WTC11 (cell line): ENCODE results near the gene HOXB3. TPM values are rescaled to one million over a fixed set of nuclear protein-coding genes. Genes with fewer than 3 reads are reported as not detected.

Experiments used
- ATAC-seq: fragments of 200-7000 bp; cut with Tn5 transposase; 2 replicates; pipeline ENCODE4 v1.10.0; 2021; ENCODE audit warnings: mild to moderate bottlenecking, moderate library complexity
- CTCF ChIA-PET: fragments of 300-600 bp; sonication (Branson Sonifier 250); formaldehyde crosslinking; loops from one replicate; lab custom pipeline; 2021; ENCODE audit warnings: antibody characterized with exemption; lab: Charles Lee
- POLR2A ChIA-PET: fragments of 350-600 bp; sonication (Branson Sonifier 250); formaldehyde crosslinking; loops from one replicate; lab custom pipeline; 2021; ENCODE audit warnings: antibody characterized with exemption; lab: Charles Lee
- DNase-seq: peaks from one replicate; pipeline ENCODE4 v3.0.0; 2021; ENCODE audit warnings: low spot score
- H3K27ac Mint-ChIP-seq: 2 replicates; pipeline ENCODE4 v1.8.0; 2021; ENCODE audit warnings: mixed read lengths
- H3K27me3 Mint-ChIP-seq: 2 replicates; pipeline ENCODE4 v1.8.0; 2021; ENCODE audit warnings: low read depth, mild to moderate bottlenecking, moderate library complexity, mixed read lengths
- H3K36me3 Mint-ChIP-seq: 2 replicates; pipeline ENCODE4 v1.8.0; 2021; ENCODE audit warnings: mixed read lengths
- H3K4me1 Mint-ChIP-seq: 2 replicates; pipeline ENCODE4 v1.8.0; 2022; ENCODE audit warnings: mixed read lengths
- H3K4me3 Mint-ChIP-seq: 2 replicates; pipeline ENCODE4 v1.8.0; 2021; ENCODE audit warnings: mild to moderate bottlenecking, moderate library complexity, mixed read lengths
- H3K9me3 Mint-ChIP-seq: 2 replicates; pipeline ENCODE4 v1.8.0; 2021; ENCODE audit warnings: mixed read lengths
- ARID4B ChIP-seq: sonication (generic); formaldehyde crosslinking; IDR thresholded peaks from 2 replicates; pipeline ENCODE4 v1.8.0; 2023; ENCODE audit warnings: missing genetic modification reagents, mild to moderate bottlenecking, borderline replicate concordance
- ATF1 ChIP-seq: sonication (generic); formaldehyde crosslinking; IDR thresholded peaks from 2 replicates; pipeline ENCODE4 v1.8.1; 2023; ENCODE audit warnings: mild to moderate bottlenecking, moderate library complexity, missing genetic modification reagents
- CDX4 ChIP-seq: fragments of 250-450 bp; sonication (Bioruptor Pico); IDR thresholded peaks from 2 replicates; pipeline ENCODE4 v1.9.0; 2021; ENCODE audit warnings: moderate library complexity, mild to moderate bottlenecking, inconsistent platforms, borderline replicate concordance
- CREB1 ChIP-seq: sonication (generic); formaldehyde crosslinking; IDR thresholded peaks from 2 replicates; pipeline ENCODE4 v1.8.0; 2023; ENCODE audit warnings: mild to moderate bottlenecking, missing genetic modification reagents
- ESRRA ChIP-seq: sonication (generic); formaldehyde crosslinking; IDR thresholded peaks from 2 replicates; pipeline ENCODE4 v1.8.1; 2022; ENCODE audit warnings: mild to moderate bottlenecking, missing genetic modification reagents, borderline replicate concordance
- ETV6 ChIP-seq: sonication (generic); formaldehyde crosslinking; IDR thresholded peaks from 2 replicates; pipeline ENCODE4 v1.8.1; 2022; ENCODE audit warnings: mild to moderate bottlenecking, missing genetic modification reagents
- FOXP4 ChIP-seq: sonication (generic); formaldehyde crosslinking; IDR thresholded peaks from 2 replicates; pipeline ENCODE4 v1.8.0; 2022; ENCODE audit warnings: mild to moderate bottlenecking, missing genetic modification reagents
- GABPB1 ChIP-seq: sonication (generic); formaldehyde crosslinking; IDR thresholded peaks from 2 replicates; pipeline ENCODE4 v1.8.1; 2023; ENCODE audit warnings: mild to moderate bottlenecking, missing genetic modification reagents
- GRHL2 ChIP-seq: fragments of 250-450 bp; sonication (Bioruptor Pico); IDR thresholded peaks from 2 replicates; pipeline ENCODE4 v1.8.0; 2022; ENCODE audit warnings: mild to moderate bottlenecking, moderate library complexity; ENCODE audit not compliant: insufficient replicate concordance, severe bottlenecking
- IRF2 ChIP-seq: sonication (generic); formaldehyde crosslinking; IDR thresholded peaks from 2 replicates; pipeline ENCODE4 v1.8.0; 2022; ENCODE audit warnings: low read depth, missing genetic modification reagents, borderline replicate concordance
- SMAD4 ChIP-seq: sonication (generic); formaldehyde crosslinking; IDR thresholded peaks from 2 replicates; pipeline ENCODE4 v1.8.0; 2022; ENCODE audit warnings: mild to moderate bottlenecking, missing genetic modification reagents
- SOX15 ChIP-seq: fragments of 250-450 bp; sonication (Bioruptor Pico); IDR thresholded peaks from 2 replicates; pipeline ENCODE4 v1.9.0; 2021; ENCODE audit warnings: mild to moderate bottlenecking
- USF2 ChIP-seq: sonication (generic); formaldehyde crosslinking; IDR thresholded peaks from 2 replicates; pipeline ENCODE4 v1.8.1; 2023; ENCODE audit warnings: mild to moderate bottlenecking, missing genetic modification reagents, moderate library complexity
- ZNF121 ChIP-seq: sonication (generic); formaldehyde crosslinking; IDR thresholded peaks from 2 replicates; pipeline ENCODE4 v1.8.0; 2023; ENCODE audit warnings: missing genetic modification reagents
- ZNF219 ChIP-seq: sonication (generic); formaldehyde crosslinking; IDR thresholded peaks from 2 replicates; pipeline ENCODE4 v1.8.0; 2023; ENCODE audit warnings: missing genetic modification reagents, mild to moderate bottlenecking, borderline replicate concordance
- ZNF232 ChIP-seq: sonication (generic); formaldehyde crosslinking; IDR thresholded peaks from 2 replicates; pipeline ENCODE4 v1.8.0; 2022; ENCODE audit warnings: mild to moderate bottlenecking, missing genetic modification reagents
- ZNF263 ChIP-seq: sonication (generic); formaldehyde crosslinking; IDR thresholded peaks from 2 replicates; pipeline ENCODE4 v1.8.1; 2022; ENCODE audit warnings: low read depth, mild to moderate bottlenecking, moderate library complexity, missing genetic modification reagents
- ZNF396 ChIP-seq: fragments of 250-450 bp; sonication (Bioruptor Pico); IDR thresholded peaks from 2 replicates; pipeline ENCODE4 v1.8.0; 2021; ENCODE audit warnings: mild to moderate bottlenecking, moderate library complexity, borderline replicate concordance
- ZNF532 ChIP-seq: fragments of 250-450 bp; sonication (Bioruptor Pico); IDR thresholded peaks from 2 replicates; pipeline ENCODE4 v1.9.0; 2021; ENCODE audit warnings: mild to moderate bottlenecking, borderline replicate concordance
- ZNF671 ChIP-seq: fragments of 250-450 bp; sonication (Bioruptor Pico); IDR thresholded peaks from 2 replicates; pipeline ENCODE4 v1.8.0; 2021; ENCODE audit warnings: mild to moderate bottlenecking
- total RNA-seq: library from RNA; stranded (reverse); gene quantifications from 3 replicates; pipeline ENCODE4 v1.2.3, GENCODE V29; 2021

HOXB3 gene
- total RNA-seq, 1 experiment from 2014 or later = 0.09 TPM

- H3K4me3 Mint-ChIP-seq = no peak overlapping the region
- peaks cover 100% of the 10 kb centered on the region; the same call in 1 of the 2 replicates for H3K27me3 Mint-ChIP-seq
- H3K27ac Mint-ChIP-seq = no peak overlapping the region
- POLR2A ChIA-PET = no interaction called here
- no peaks in the 10 kb centered on the region for H3K36me3 Mint-ChIP-seq
- DNase-seq (no peak), ATAC-seq (no peak)
- no peaks in the 10 kb centered on the region for H3K9me3 Mint-ChIP-seq
- peaks cover 35% of the 10 kb centered on the region for H3K4me1 Mint-ChIP-seq
- TF ChIP-seq ATF1 (no peak), SMAD4 (CRISPR knock-in tag) (no peak), ESRRA (CRISPR knock-in tag) (no peak), USF2 (no peak), ZNF121 (CRISPR knock-in tag) (no peak), ETV6 (CRISPR knock-in tag) (no peak), ZNF232 (no peak), ZNF671 (CRISPR knock-in tag) (no peak), ARID4B (CRISPR knock-in tag) (no peak), GABPB1 (no peak), ZNF263 (CRISPR knock-in tag) (no peak), IRF2 (CRISPR knock-in tag) (no peak), GRHL2 (CRISPR knock-in tag) (no peak)
- CTCF ChIA-PET = interaction anchor here (0.8 to 1.9 kb wide), 2 partner anchors 57 to 78 kb away, joined by 3 to 7 read pairs; no protein-coding TSS in a partner anchor
Observed at GRCh38 chr17:48558831-48559121, 31.3 kb downstream of the HOXB3 start.

GRCh38 chr17:48558057-48558830 is 31.8 kb downstream of the HOXB3 start:
- Mint-ChIP-seq H3K27ac (no peak overlapping the region), H3K4me1 (peaks cover 32% of the 10 kb centered on the region), H3K9me3 (no peaks in the 10 kb centered on the region), H3K27me3 (peaks cover 100% of the 10 kb centered on the region; the same call in 1 of the 2 replicates), H3K36me3 (no peaks in the 10 kb centered on the region), H3K4me3 (no peak overlapping the region)
- no peak for ATAC-seq
- ChIA-PET CTCF (no interaction called here), POLR2A (interaction anchor here (0.9 kb wide), 1 partner anchor 57 kb away, joined by 3 read pairs; no protein-coding TSS in a partner anchor)
- DNase-seq = no peak
- TF ChIP-seq ZNF532 (CRISPR knock-in tag) = no peak
- TF ChIP-seq CDX4 = no peak
- no peak for TF ChIP-seq ZNF396 (CRISPR knock-in tag)
- no peak for TF ChIP-seq CREB1 (CRISPR knock-in tag)
- no peak for TF ChIP-seq SOX15
- no peak for TF ChIP-seq FOXP4 (CRISPR knock-in tag)
- TF ChIP-seq ZNF219 = no peak
